ENCODE data around the gene ASTL.

ASTL gene

DNA sequence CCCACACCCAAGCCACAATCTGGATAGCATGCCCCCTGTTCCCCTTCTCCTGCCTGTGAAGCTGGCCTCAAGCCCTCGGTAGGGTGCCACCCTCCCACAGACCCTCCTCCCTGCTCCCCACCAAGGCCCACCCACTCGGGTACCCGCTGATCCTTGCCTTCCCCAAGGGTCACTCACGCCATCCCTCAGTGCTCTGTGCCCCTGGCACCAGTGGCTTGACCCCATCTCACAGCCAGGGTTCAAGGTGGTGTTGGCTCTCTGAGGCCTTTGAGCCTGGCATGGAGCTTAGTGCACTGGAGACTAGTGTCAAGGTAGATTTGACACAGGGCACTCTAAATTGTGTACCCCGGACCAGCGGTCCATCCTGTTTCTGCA is 33.8 kb downstream of the ASTL start:
- TF ChIP-seq POLR2A (IDR thresholded peaks at IDR 0.05; ENCODE audit: low read depth, low read length) = no peak
- FAIRE-seq (no peak), DNase-seq (ENCODE audit: insufficient read length, low spot score) (no peak)

DNA sequence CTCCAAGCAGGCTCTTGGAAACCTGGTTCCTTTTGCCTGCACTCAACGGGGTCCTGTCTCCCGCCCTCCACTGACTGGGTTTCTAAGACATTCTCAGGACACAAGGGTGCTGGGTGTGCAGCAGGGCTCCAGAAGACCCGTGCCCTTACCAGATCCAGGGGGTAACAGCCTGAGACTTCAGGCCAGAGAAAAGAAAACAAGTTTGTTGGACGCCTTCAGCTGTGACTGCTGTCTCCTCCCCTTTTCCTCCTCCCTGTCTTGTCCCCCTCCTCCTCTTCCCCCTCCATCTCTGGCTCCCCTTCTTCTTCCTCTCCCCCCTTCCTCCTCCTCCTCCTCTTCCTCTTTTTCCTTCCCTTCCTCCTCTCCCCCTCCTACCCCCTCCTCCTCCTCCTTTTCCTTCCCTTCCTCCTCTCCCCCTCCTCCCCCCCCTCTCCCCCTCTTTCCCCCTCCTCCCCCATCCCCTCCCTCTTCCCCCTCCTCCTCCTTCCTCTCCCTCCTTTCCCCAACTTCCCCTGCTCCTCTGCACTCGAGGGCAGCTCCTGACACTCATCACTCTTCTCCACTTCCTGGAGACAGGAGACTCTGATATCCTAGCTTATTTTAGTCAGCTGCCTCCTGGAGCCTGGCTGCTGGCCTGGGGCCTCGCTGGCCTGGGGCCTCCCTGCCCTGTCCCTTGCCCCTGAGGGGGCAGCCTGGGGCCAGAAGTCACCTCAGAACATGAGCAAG is 34.4 kb downstream of the ASTL start:
- no peak for DNase-seq (ENCODE audit: insufficient read length, low spot score)
- no peak for FAIRE-seq
- TF ChIP-seq POLR2A (IDR thresholded peaks at IDR 0.05; ENCODE audit: low read depth, low read length) = no peak

DNA sequence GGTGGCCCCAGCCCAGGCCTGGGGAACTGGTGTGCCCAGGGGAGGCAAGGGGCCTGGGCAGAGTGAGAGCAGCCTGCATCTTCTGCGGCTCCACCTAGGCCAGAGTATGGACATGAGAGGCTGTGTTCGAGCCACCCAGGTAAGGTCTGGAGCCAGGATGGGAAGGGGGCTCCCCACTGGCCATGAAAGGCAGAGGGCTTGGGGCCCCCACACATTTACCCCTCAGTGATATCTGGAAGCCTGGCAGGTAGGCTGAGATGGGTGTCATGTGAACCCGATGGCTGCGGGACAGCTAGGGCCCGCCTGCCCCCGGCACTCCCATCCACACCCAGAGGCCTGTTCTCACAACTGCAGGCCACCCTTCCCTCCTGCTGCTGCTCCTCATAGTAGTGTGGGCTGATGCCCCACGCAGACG is 35.1 kb downstream of the ASTL start:
- DNase-seq (ENCODE audit: insufficient read length, low spot score) (no peak), FAIRE-seq (no peak)
- TF ChIP-seq POLR2A (IDR thresholded peaks at IDR 0.05; ENCODE audit: low read depth, low read length) = no peak

DNA sequence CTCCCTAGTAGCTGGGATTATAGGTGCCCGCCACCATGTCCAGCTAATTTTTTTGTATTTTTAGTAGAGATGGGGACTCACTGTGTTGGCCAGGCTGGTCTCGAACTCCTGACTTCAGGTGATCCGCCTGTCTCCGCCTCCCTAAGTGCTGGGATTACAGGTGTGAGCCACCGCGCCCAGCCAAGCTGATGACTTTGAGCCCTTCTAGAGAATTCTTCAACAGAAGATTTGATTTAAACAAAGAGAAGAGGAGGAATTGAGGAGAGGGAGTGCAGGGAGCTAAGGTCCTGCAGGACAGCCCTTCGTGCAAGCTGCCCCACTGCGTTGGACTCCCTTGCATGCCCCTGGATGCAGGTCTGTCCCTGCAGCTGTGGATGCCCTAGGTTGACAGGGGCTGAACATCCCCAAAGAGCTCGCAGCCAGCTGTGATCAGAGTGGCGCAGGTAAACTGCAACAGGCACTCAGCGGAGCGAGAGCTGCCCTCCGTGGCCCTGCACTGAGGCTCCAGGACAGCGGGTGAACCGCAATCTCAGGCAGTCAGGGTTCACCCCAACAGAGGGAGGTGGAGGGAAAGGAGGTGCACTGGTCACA is 35.6 kb downstream of the ASTL start:
- FAIRE-seq = no peak
- no peak for DNase-seq (ENCODE audit: insufficient read length, low spot score)
- no peak for TF ChIP-seq POLR2A (IDR thresholded peaks at IDR 0.05; ENCODE audit: low read depth, low read length)

DNA sequence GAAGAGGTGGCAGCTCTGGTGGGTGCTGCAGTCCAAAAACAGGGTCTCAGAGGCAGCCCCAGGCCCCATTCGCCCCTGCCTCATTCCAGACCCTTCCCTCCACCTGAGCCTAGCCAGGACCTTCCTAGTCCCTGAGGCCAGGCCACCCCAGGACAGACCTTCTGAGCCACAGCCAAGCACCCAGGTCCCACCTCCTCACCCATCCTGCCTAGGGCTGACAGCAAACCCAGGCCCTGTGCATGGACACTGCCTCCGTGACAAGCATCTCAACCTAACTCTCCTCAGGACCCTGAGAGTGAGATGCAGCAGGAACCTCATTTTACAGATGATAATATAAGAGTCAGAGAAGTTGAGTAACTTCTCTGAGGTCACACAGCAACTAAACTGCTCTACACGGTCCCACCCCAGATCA is 37.4 kb downstream of the ASTL start:
- FAIRE-seq = no peak
- no peak for DNase-seq (ENCODE audit: insufficient read length, low spot score)
- TF ChIP-seq POLR2A (IDR thresholded peaks at IDR 0.05; ENCODE audit: low read depth, low read length) = no peak

DNA sequence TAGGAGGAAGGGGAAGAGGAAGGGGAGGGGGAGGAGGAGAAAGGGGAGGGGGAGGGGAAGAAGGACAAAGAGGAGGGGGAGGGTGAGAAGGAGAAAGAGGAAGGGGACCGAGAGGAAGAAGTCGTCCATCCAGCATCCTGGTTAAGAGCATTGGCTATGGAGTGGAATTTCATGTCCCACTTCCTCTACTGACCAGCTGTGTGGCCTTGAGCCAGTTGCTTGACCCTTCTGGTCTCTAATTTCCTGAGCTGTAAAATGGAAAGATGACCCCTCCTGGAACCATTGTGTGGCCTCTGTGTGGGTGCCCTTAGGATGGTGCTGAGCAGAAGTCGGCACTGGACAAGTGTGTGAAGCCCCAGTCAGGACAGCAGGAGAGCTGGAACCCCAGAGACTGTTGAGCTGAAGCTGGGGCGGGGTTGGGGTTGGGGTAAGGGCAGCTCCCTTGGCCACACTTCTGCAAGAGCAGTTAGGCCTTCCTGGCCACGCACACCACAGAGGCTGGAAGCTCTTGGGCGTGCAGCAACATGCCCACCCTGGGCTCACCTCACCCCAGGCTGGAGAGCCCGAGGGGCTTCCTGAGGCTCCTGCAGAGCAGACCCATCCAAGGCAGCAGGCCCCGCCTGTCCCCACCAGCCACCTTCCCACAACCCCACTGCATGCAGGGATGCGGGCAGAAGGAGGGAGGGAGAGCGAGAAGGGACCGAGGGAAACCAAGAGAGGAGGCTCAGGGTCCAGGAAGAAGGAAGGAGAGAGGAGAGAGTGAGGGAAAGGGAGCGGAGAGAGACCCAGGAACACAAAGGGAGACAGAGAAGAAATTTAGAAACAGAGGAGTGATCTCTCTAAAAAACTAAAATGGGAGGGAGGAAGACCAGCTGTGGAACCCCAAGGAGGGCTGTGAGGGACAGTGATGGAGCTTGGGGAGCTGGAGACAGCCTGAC is 38.2 kb downstream of the ASTL start:
- DNase-seq (ENCODE audit: insufficient read length, low spot score) (no peak), FAIRE-seq (no peak)
- TF ChIP-seq POLR2A (IDR thresholded peaks at IDR 0.05; ENCODE audit: low read depth, low read length) = no peak

- FAIRE-seq (no peak), DNase-seq (ENCODE audit: insufficient read length, low spot score) (no peak)
- TF ChIP-seq POLR2A (IDR thresholded peaks at IDR 0.05; ENCODE audit: low read depth, low read length) = no peak
Observed at GRCh38 chr2:96098900-96099590, 39.3 kb downstream of the ASTL start.

GRCh38 chr2:96097951-96098823 is 40.1 kb downstream of the ASTL start:
- FAIRE-seq = no peak
- TF ChIP-seq POLR2A (IDR thresholded peaks at IDR 0.05; ENCODE audit: low read depth, low read length) = no peak

DNA sequence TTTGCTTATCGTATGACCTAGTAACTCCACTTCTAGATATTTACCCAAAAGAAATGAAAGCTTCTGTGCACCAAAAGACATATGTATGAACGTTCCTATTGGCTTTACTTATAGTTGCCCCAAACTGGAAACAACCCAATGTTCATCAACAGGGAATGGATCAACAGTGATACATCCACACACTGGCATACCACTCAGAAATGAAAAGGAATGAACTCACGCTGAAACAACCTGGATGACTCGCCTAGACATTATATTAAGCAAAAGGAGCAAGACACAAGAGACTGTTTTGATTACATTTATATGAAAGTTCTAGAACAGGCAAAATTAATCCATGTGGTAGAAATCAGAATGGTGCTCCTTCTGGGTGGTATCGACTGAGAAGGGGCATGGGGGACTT is 40.9 kb downstream of the ASTL start:
- FAIRE-seq (no peak), DNase-seq (ENCODE audit: insufficient read length, low spot score) (no peak)
- TF ChIP-seq POLR2A (IDR thresholded peaks at IDR 0.05; ENCODE audit: low read depth, low read length) = no peak

More at GRCh38 chr2:96097951-96098823, 40.1 kb downstream of the ASTL start:
- DNase-seq (ENCODE audit: insufficient read length, low spot score) = no peak

GRCh38 chr2:96095116-96095636 is 43.1 kb downstream of the ASTL start:
- FAIRE-seq (no peak), DNase-seq (ENCODE audit: insufficient read length, low spot score) (no peak)
- TF ChIP-seq POLR2A (IDR thresholded peaks at IDR 0.05; ENCODE audit: low read depth, low read length) = no peak

- FAIRE-seq (no peak), DNase-seq (ENCODE audit: insufficient read length, low spot score) (no peak)
- no peak for TF ChIP-seq POLR2A (IDR thresholded peaks at IDR 0.05; ENCODE audit: low read depth, low read length)
Observed at GRCh38 chr2:96093528-96093927, 44.8 kb downstream of the ASTL start.

DNA sequence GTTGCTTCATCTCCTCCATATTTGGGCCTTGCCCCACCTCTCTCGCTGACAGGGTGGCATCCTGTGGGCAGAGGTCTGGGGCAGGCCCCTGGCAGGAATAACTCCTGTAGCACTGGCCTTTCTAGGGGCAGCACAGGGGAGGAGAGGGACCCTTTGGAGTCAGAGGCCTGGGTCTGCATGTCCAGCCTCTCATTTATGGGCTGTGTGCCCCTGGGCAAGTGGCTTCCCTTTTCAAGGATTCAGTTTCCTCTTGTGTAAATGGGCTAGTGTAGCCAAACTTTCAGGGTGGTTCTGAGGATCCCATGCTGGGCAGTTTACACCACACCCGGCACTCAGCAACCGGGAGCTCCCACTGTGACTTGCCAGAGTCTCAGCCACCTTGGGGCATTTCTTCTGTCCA is 45.4 kb downstream of the ASTL start:
- DNase-seq (ENCODE audit: insufficient read length, low spot score) (no peak), FAIRE-seq (no peak)
- no peak for TF ChIP-seq POLR2A (IDR thresholded peaks at IDR 0.05; ENCODE audit: low read depth, low read length)

GRCh38 chr2:96092573-96092877 is 45.8 kb downstream of the ASTL start:
- no peak for TF ChIP-seq POLR2A (IDR thresholded peaks at IDR 0.05; ENCODE audit: low read depth, low read length)
- FAIRE-seq = no peak
- no peak for DNase-seq (ENCODE audit: insufficient read length, low spot score)

Measured in H54 (cell line).